C4-2B (cell line): ENCODE results near the gene SH3RF3.

ENCODE experiments used
- H3K27ac ChIP-seq: fragments of 450-650 bp; 2 replicates; pipeline ENCODE4 v1.5.1; 2017
- CTCF ChIP-seq: fragments of 450-650 bp; conservative IDR thresholded peaks from 2 replicates; pipeline ENCODE4 v1.5.1; 2017; ENCODE audit warnings: mild to moderate bottlenecking
- ZFX ChIP-seq: fragments of 450-650 bp; IDR thresholded peaks from 2 replicates; pipeline ENCODE4 v1.6.1; 2017

Gene SH3RF3

GRCh38 chr2:109232909-109233308, 103.9 kb downstream of the SH3RF3 start:
- H3K27ac ChIP-seq, result no peak overlapping the region
- TF ChIP-seq ZFX (no peak), CTCF (no peak)

- TF ChIP-seq CTCF (no peak), ZFX (no peak)
- H3K27ac ChIP-seq, result no peak overlapping the region
Measured at GRCh38 chr2:109233643-109234042, 104.6 kb downstream of the SH3RF3 start.

GRCh38 chr2:109234355-109234754, 105.3 kb downstream of the SH3RF3 start:
- no peak for TF ChIP-seq CTCF
- no peak for TF ChIP-seq ZFX

GRCh38 chr2:109236147-109236546, 107.1 kb downstream of the SH3RF3 start:
- no peak overlapping the region for H3K27ac ChIP-seq
- TF ChIP-seq CTCF (no peak), ZFX (no peak)

More at GRCh38 chr2:109234355-109234754, 105.3 kb downstream of the SH3RF3 start:
- H3K27ac ChIP-seq, result no peak overlapping the region

- TF ChIP-seq CTCF, result no peak
- TF ChIP-seq ZFX, result no peak
- no peak overlapping the region for H3K27ac ChIP-seq
Measured at GRCh38 chr2:109237792-109238191, 108.8 kb downstream of the SH3RF3 start.

GRCh38 chr2:109238580-109238979, 109.6 kb downstream of the SH3RF3 start:
- no peak overlapping the region for H3K27ac ChIP-seq

GRCh38 chr2:109239720-109240119, 110.7 kb downstream of the SH3RF3 start:
- no peak overlapping the region for H3K27ac ChIP-seq
- no peak for TF ChIP-seq CTCF
- no peak for TF ChIP-seq ZFX

More at GRCh38 chr2:109238580-109238979, 109.6 kb downstream of the SH3RF3 start:
- TF ChIP-seq CTCF, result no peak
- no peak for TF ChIP-seq ZFX
